Epithelial cell of umbilical artery (primary cell): ENCODE data around the gene DPP6. TPM values are rescaled to one million over a fixed set of nuclear protein-coding genes. Genes with fewer than 3 reads are reported as not detected.

Experiments
- total RNA-seq: library from RNA; depleted of rRNA; stranded (reverse); fragments of >200 nt; gene quantifications from 2 replicates; pipeline ENCODE4 v1.2.3, GENCODE V29; 2014

DPP6 gene
- not detected in 2 replicates for total RNA-seq

GRCh38 chr7:154051643-154052529 is at the start of gene DPP6:
DPP6 (plus strand) TSS chr7:154052398.

